ENCODE data around the gene SFXN2. TPM values are rescaled to one million over a fixed set of nuclear protein-coding genes. Genes with fewer than 3 reads are reported as not detected.

Gene SFXN2
- total and polyA plus RNA-seq, 12 donors = 0.91 to 12.2 (median 5.7) TPM

- intact Hi-C loops (cut with DNase I) = no loop called here
- H3K4me3 ChIP-seq = peak overlapping the region in 1 of 4 donors; percentile 36
- WGBS, 4 donors = 11 to 21% (median 17%) methylated on average over 19 of the region's 19 CpGs
- H3K27ac ChIP-seq = peak overlapping the region; percentile 28 to 91 (median 66)
- H3K36me3 ChIP-seq (replicated peaks in 1 of 2) = no peaks in the 10 kb centered on the region
- peak in 5 of 7 donors; percentile 67 to 86 (median 72) for DNase-seq
- peaks cover 6 to 57% of the 10 kb centered on the region in 2 donors for H3K4me1 ChIP-seq (replicated peaks in 1 of 2)
- H3K9me3 ChIP-seq (replicated peaks in 1 of 3) = no peaks in the 10 kb centered on the region
- TF ChIP-seq, protein P1, sequence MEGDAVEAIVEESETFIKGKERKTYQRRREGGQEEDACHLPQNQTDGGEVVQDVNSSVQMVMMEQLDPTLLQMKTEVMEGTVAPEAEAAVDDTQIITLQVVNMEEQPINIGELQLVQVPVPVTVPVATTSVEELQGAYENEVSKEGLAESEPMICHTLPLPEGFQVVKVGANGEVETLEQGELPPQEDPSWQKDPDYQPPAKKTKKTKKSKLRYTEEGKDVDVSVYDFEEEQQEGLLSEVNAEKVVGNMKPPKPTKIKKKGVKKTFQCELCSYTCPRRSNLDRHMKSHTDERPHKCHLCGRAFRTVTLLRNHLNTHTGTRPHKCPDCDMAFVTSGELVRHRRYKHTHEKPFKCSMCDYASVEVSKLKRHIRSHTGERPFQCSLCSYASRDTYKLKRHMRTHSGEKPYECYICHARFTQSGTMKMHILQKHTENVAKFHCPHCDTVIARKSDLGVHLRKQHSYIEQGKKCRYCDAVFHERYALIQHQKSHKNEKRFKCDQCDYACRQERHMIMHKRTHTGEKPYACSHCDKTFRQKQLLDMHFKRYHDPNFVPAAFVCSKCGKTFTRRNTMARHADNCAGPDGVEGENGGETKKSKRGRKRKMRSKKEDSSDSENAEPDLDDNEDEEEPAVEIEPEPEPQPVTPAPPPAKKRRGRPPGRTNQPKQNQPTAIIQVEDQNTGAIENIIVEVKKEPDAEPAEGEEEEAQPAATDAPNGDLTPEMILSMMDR (IDR thresholded peaks at IDR 0.05) = no peak
- no peak for TF ChIP-seq POLR2A (IDR thresholded peaks at IDR 0.05)
- no peaks in the 10 kb centered on the region for H3K27me3 ChIP-seq
Measured at GRCh38 chr10:102673819-102674511, 40.5 kb upstream of the SFXN2 start.

GRCh38 chr10:102674566-102674965 lies 39.9 kb upstream of the SFXN2 start:
- no peak for TF ChIP-seq POLR2A (IDR thresholded peaks at IDR 0.05)
- TF ChIP-seq, protein P1 (IDR thresholded peaks at IDR 0.05) = no peak
- Histone ChIP-seq H3K27me3 (no peaks in the 10 kb centered on the region), H3K9me3 (replicated peaks in 1 of 3) (no peaks in the 10 kb centered on the region), H3K4me1 (replicated peaks in 1 of 2) (peaks cover 6 to 59% of the 10 kb centered on the region in 2 donors), H3K36me3 (replicated peaks in 1 of 2) (no peaks in the 10 kb centered on the region), H3K27ac (peak overlapping the region; percentile 28 to 91 (median 66)), H3K4me3 (peak overlapping the region in 1 of 4 donors; percentile 36)
- no peak for DNase-seq
- 6 to 52% (median 29%) methylated on average over 2 of the region's 2 CpGs for WGBS, 4 donors
- intact Hi-C loops (cut with DNase I) = no loop called here

DNA sequence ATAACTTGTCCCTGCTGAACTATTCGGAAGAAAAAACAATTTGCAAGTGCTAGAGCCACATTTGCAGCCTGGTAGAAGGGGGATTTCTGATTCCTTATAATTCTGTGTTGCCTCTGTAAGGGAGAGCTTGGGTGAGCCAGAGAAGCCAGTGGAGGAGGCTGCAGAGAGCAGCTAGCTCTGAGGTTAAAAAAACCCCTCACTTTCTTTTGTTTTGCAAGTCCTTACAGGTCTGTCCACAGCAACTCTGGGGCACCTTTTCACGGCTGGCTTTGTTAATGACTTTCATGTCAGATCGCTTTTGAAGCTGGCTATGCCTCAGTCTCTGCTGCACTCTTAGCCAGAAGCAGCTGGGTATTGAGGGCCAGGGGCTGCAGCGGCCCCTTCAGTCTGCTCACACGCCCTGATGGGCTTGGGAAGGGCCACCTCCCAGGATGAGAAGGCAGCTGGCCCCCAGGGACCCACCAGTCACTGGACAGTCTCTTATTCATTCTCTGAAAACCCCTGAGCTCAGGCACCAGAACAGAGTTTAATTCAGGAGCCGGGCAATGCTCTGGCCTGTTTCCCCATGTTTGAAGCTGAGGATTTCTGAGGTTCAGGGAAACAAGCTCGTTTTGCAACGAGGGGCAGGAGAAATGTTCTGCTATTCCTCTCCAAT lies 39.3 kb upstream of the SFXN2 start:
- H3K27me3 ChIP-seq = no peaks in the 10 kb centered on the region
- H3K4me3 ChIP-seq = no peak overlapping the region
- intact Hi-C loops (cut with DNase I) = no loop called here
- no peaks in the 10 kb centered on the region for H3K36me3 ChIP-seq (replicated peaks in 1 of 2)
- no peak for DNase-seq
- no peaks in the 10 kb centered on the region for H3K9me3 ChIP-seq (replicated peaks in 1 of 3)
- H3K4me1 ChIP-seq (replicated peaks in 1 of 2) = peaks cover 6 to 59% of the 10 kb centered on the region in 2 donors
- WGBS, 4 donors = 59 to 67% (median 60%) methylated on average over 6 to 8 of the region's 8 CpGs
- peak overlapping the region in 3 of 5 donors; percentile 36 to 91 (median 82) for H3K27ac ChIP-seq
- TF ChIP-seq, protein P1 (IDR thresholded peaks at IDR 0.05) = no peak
- TF ChIP-seq POLR2A (IDR thresholded peaks at IDR 0.05) = no peak

DNA sequence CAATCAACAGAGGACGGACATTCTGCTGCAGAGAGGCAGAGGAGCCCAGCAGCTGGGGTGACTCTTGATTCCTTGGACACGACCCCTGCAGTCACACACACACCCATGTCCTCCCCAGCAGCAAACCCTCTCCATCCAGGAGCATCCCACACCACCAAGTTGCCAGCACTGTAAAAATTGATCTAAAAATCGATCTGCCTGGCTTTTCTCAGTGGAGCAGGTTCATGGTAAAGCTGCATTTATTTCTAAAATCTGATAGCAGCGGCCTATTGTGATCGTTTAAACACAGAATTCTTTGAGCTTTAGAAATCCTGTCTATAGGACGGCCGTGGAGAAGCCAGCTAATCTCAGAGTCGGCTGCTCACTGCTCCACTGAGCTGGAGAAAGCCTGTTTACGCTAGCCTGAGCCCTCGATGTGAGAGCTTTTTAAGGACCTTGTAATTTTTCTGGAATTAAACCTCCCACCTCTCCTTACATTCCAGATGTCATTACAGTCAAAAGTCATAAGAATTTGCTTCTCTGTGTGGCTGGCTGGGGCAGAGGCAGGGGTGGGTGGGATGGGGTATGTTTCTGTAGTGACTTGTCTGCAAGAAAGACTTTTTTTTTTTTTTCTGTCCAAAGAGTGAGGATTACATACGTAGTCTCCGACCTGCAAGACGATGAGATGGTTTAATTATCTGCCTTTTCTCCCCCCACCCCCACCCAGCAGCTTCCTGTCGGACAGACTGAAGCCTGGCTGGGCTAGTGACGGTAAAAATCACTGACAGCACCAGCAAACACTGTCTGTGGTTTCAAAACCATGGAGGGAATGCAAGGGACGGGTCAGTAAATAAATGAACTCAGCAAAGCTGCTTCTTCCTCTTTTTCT lies 38.5 kb upstream of the SFXN2 start:
- Histone ChIP-seq H3K4me3 (peak overlapping the region in 1 of 4 donors; percentile 13), H3K27ac (peak overlapping the region in 4 of 5 donors; percentile 3 to 91 (median 66)), H3K36me3 (replicated peaks in 1 of 2) (no peaks in the 10 kb centered on the region), H3K4me1 (replicated peaks in 1 of 2) (peaks cover 6 to 59% of the 10 kb centered on the region in 2 donors), H3K27me3 (no peaks in the 10 kb centered on the region), H3K9me3 (replicated peaks in 1 of 3) (no peaks in the 10 kb centered on the region)
- DNase-seq = peak in 3 of 7 donors; percentile 53 to 73 (median 57)
- intact Hi-C loops (cut with DNase I) = no loop called here
- 47 to 56% (median 48%) methylated on average over 15 to 16 of the region's 16 CpGs for whole genome bisulfite sequencing, 4 donors
- TF ChIP-seq, protein P1 (IDR thresholded peaks at IDR 0.05) = no peak
- no peak for TF ChIP-seq POLR2A (IDR thresholded peaks at IDR 0.05)

Data from adrenal gland (tissue), 12 donors.